VCaP (cell line): Measurements from ENCODE around the gene CUL5.
"Not testable (repeated sequence)": the region's sequence is repeated elsewhere in the genome, so short reads cannot be mapped to it uniquely, and the experiment has no call there.

Experiments used
- H3K27ac ChIP-seq: fragments of 450-650 bp; 2 replicates; pipeline ENCODE4 v1.5.1; 2017
- CTCF ChIP-seq: fragments of 450-650 bp; conservative IDR thresholded peaks from 2 replicates; pipeline ENCODE4 v1.5.1; 2017; ENCODE audit warnings: mild to moderate bottlenecking, moderate library complexity

The CUL5 gene

GRCh38 chr11:108027057-108027456 is 18.4 kb downstream of the CUL5 start:
- H3K27ac ChIP-seq: no peak overlapping the region
- TF ChIP-seq CTCF: no peak

GRCh38 chr11:108028822-108029441 is 20.2 kb downstream of the CUL5 start:
- not testable (repeated sequence) for H3K27ac ChIP-seq

- H3K27ac ChIP-seq: not testable (repeated sequence)
Observed at GRCh38 chr11:108031604-108032003, 22.9 kb downstream of the CUL5 start.

GRCh38 chr11:108032800-108033199 is 24.1 kb downstream of the CUL5 start:
- H3K27ac ChIP-seq: no peak overlapping the region
- TF ChIP-seq CTCF: no peak

- no peak overlapping the region for H3K27ac ChIP-seq
- no peak for TF ChIP-seq CTCF
Observed at GRCh38 chr11:108034034-108034433, 25.3 kb downstream of the CUL5 start.

- TF ChIP-seq CTCF: no peak
Observed at GRCh38 chr11:108034952-108035351, 26.3 kb downstream of the CUL5 start.

GRCh38 chr11:108035690-108036089 is 27.0 kb downstream of the CUL5 start:
- no peak overlapping the region for H3K27ac ChIP-seq
- no peak for TF ChIP-seq CTCF

More at GRCh38 chr11:108034952-108035351, 26.3 kb downstream of the CUL5 start:
- no peak overlapping the region for H3K27ac ChIP-seq

- no peak overlapping the region for H3K27ac ChIP-seq
- no peak for TF ChIP-seq CTCF
Observed at GRCh38 chr11:108037211-108037610, 28.5 kb downstream of the CUL5 start.

- no peak for TF ChIP-seq CTCF
- H3K27ac ChIP-seq: no peak overlapping the region
Observed at GRCh38 chr11:108037636-108038035, 28.9 kb downstream of the CUL5 start.
